ENCODE results near the gene RRBP1. TPM values are rescaled to one million over a fixed set of nuclear protein-coding genes. Genes with fewer than 3 reads are reported as not detected.

RRBP1 gene
- total RNA-seq, 2 donors from 2014 or later, result 52.0 to 57.7 TPM

GRCh38 chr20:17631576-17632319 is 50.3 kb downstream of the RRBP1 start:
- Histone ChIP-seq H3K9me3 (no peaks in the 10 kb centered on the region), H3K4me1 (peaks cover 0 to 28% of the 10 kb centered on the region in 2 donors), H3K27me3 (no peaks in the 10 kb centered on the region), H3K27ac (no peak overlapping the region), H3K36me3 (peaks cover 92% of the 10 kb centered on the region), H3K4me3 (no peak overlapping the region)
- no peak for TF ChIP-seq CTCF (IDR thresholded peaks at IDR 0.05)
- no peak for DNase-seq (ENCODE audit: low spot score)

GRCh38 chr20:17630806-17631195 is 51.2 kb downstream of the RRBP1 start:
- no peak for DNase-seq (ENCODE audit: low spot score)
- no peaks in the 10 kb centered on the region for H3K9me3 ChIP-seq
- no peak for TF ChIP-seq CTCF (IDR thresholded peaks at IDR 0.05)
- H3K27ac ChIP-seq, result no peak overlapping the region
- H3K4me3 ChIP-seq, result no peak overlapping the region
- peaks cover 96% of the 10 kb centered on the region for H3K36me3 ChIP-seq
- peaks cover 0 to 18% of the 10 kb centered on the region in 2 donors for H3K4me1 ChIP-seq
- no peaks in the 10 kb centered on the region for H3K27me3 ChIP-seq

GRCh38 chr20:17630151-17630805 is 51.8 kb downstream of the RRBP1 start:
- Histone ChIP-seq H3K4me3 (no peak overlapping the region), H3K27me3 (no peaks in the 10 kb centered on the region), H3K4me1 (peaks cover 0 to 13% of the 10 kb centered on the region in 2 donors), H3K9me3 (no peaks in the 10 kb centered on the region), H3K27ac (no peak overlapping the region), H3K36me3 (peaks cover 96% of the 10 kb centered on the region)
- no peak for DNase-seq (ENCODE audit: low spot score)
- no peak for TF ChIP-seq CTCF (IDR thresholded peaks at IDR 0.05)

GRCh38 chr20:17629678-17630089 is 52.4 kb downstream of the RRBP1 start:
- Histone ChIP-seq H3K36me3 (peaks cover 96% of the 10 kb centered on the region), H3K27me3 (no peaks in the 10 kb centered on the region), H3K4me3 (no peak overlapping the region), H3K27ac (no peak overlapping the region), H3K9me3 (no peaks in the 10 kb centered on the region), H3K4me1 (peaks cover 0 to 8% of the 10 kb centered on the region in 2 donors)
- DNase-seq (ENCODE audit: low spot score), result no peak
- no peak for TF ChIP-seq CTCF (IDR thresholded peaks at IDR 0.05)

GRCh38 chr20:17629025-17629424 is 53.0 kb downstream of the RRBP1 start:
- no peak for DNase-seq (ENCODE audit: low spot score)
- Histone ChIP-seq H3K27ac (no peak overlapping the region), H3K36me3 (peaks cover 96% of the 10 kb centered on the region), H3K4me3 (no peak overlapping the region), H3K9me3 (no peaks in the 10 kb centered on the region), H3K27me3 (no peaks in the 10 kb centered on the region), H3K4me1 (peaks cover 0 to 2% of the 10 kb centered on the region in 2 donors)
- TF ChIP-seq CTCF (IDR thresholded peaks at IDR 0.05), result no peak

Data from right atrium auricular region (tissue), 2 donors.